GM18520 (cell line): ENCODE data around the gene TRAPPC11.

Experiments
- ATAC-seq: cut with Tn5 transposase; IDR thresholded peaks from one replicate; pipeline ENCODE4 v1.9.1; 2021; ENCODE audit not compliant: unreplicated experiment

Gene TRAPPC11

GRCh38 chr4:183757060-183757459 is 98.0 kb downstream of the TRAPPC11 start:
- ATAC-seq, result no peak

- ATAC-seq, result no peak
Measured at GRCh38 chr4:183758061-183758757, 99.1 kb downstream of the TRAPPC11 start.

GRCh38 chr4:183758758-183759447 is 99.8 kb downstream of the TRAPPC11 start:
- ATAC-seq, result no peak

- ATAC-seq, result no peak
Measured at GRCh38 chr4:183760326-183760725, 101.2 kb downstream of the TRAPPC11 start.
